ENCODE measurements around the gene KIF14.
A peak's percentile ranks its signal among the peaks of the same experiment; 100 is the strongest.
"Not testable (repeated sequence)": the region's sequence is repeated elsewhere in the genome, so short reads cannot be mapped to it uniquely, and the experiment has no call there.

The KIF14 gene

DNA sequence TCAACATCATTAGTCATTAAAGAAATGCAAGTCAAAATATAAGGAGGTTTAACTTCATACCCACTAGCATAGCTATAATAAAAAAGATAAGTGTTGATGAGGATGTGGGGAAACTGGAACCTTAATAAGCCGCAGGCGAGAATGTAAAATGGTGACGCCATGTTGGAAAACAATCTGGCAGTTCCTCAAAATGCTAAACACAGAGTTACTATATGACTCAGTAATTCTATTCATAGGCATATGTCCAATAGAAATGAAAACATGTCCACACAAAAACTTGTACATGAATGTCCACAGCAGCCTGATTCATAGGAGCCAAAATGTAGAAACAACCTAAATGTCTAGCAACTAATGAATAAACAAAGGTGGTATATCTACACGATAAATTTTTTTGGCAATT lies 26.0 kb upstream of the KIF14 start:
- Mint-ChIP-seq H3K27ac (no peak overlapping the region), H3K4me1 (ENCODE audit: low read depth) (no peaks in the 10 kb centered on the region), H3K36me3 (ENCODE audit: low read depth) (peaks cover 23% of the 10 kb centered on the region), H3K4me3 (no peak overlapping the region), H3K27me3 (ENCODE audit: low read depth) (no peaks in the 10 kb centered on the region), H3K9me3 (no peaks in the 10 kb centered on the region)

DNA sequence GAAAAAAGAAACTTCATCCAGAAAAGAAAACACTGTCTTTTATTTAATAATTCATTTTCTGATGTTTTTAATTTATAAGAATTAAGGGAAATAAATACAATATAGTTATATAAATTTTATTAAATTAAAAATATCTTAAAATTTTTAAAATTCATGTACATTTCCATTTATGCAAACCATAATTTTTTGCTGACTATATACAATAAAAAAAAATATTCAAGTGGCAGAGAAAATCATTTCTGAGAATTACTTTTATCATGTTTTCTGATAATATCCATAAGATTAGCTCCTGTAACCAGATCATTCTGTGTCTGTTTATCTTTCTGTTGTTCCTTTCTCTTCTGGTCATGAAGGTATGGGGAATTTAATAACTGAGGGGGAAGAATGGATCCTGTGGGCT lies 23.5 kb upstream of the KIF14 start:
- Mint-ChIP-seq H3K36me3 (ENCODE audit: low read depth) (peaks cover 21% of the 10 kb centered on the region), H3K4me3 (no peak overlapping the region), H3K4me1 (ENCODE audit: low read depth) (peaks cover 4% of the 10 kb centered on the region), H3K27me3 (ENCODE audit: low read depth) (no peaks in the 10 kb centered on the region), H3K9me3 (no peaks in the 10 kb centered on the region), H3K27ac (no peak overlapping the region)

DNA sequence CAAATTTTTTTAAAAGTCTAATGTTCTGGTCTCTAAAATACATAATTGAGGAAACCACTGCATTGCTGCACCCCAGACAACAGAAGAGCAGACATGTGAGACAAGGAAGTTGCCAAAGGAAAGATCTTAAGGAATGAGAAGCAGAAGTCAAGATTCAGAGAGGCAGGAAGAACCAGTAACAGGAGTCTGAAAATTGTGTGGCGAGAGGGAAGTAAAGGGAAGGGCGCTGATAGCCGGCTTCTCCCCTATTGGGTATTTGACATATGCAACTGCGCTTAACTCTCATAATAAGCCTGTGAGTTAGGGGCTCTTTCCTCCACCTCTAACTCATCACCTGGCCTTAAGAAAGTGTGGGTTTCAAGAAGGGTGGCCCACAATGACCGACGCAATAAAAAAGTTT lies 21.9 kb upstream of the KIF14 start:
- Mint-ChIP-seq H3K9me3 (no peaks in the 10 kb centered on the region), H3K27me3 (ENCODE audit: low read depth) (no peaks in the 10 kb centered on the region), H3K4me3 (no peak overlapping the region), H3K27ac (no peak overlapping the region), H3K4me1 (ENCODE audit: low read depth) (peaks cover 4% of the 10 kb centered on the region), H3K36me3 (ENCODE audit: low read depth) (peaks cover 15% of the 10 kb centered on the region)

DNA sequence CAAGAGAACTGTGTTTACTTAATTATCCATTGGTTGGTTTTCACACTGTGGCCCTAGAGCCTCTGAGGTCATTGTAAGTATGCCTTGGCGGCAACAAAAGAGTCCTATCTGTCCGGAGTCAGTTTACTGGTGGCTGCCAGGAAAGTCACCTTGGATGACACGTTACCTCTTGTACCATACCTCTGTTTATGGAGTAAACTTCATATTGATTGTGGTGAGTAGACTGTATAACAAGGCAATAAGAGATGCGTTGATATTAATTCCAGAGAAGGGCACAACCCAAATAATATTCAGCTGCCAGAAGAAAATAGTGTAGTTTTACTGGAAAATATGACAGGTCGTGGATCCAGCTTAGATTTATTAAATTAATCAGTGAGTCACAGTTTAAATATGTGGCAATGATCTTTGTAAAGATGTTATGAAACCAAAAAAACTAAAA lies 20.4 kb upstream of the KIF14 start:
- Mint-ChIP-seq H3K4me1 (ENCODE audit: low read depth) (peaks cover 4% of the 10 kb centered on the region), H3K4me3 (no peak overlapping the region), H3K9me3 (no peaks in the 10 kb centered on the region), H3K36me3 (ENCODE audit: low read depth) (peaks cover 6% of the 10 kb centered on the region), H3K27ac (no peak overlapping the region), H3K27me3 (ENCODE audit: low read depth) (no peaks in the 10 kb centered on the region)

DNA sequence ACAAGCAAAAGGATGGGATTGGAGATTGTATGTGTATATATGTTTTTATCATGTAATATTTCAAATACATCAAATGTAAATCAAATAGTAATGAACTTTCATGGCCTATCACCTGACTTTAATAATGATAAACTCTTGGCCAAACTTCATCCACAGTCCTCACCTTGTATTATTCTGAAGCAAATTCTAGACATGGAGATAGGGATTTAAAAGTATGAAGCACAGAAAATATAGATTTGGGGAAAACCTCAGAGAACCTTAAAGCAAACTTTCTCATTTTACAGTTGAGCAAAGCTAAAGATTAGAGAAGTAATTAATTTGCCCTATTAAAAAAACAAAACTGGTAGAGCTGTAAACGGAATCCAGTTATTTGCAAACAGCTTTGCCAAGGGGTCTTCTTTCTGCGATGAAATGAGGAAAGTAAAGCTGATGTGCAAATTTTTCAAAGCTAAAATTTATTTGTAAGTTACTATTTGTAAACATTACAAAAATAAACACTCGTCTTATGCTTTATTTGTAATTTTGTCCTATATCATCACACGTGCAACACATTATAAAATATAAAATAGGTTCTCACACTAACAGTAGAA lies 19.9 kb upstream of the KIF14 start:
- Mint-ChIP-seq H3K4me1 (ENCODE audit: low read depth) (peaks cover 4% of the 10 kb centered on the region), H3K4me3 (no peak overlapping the region), H3K27ac (no peak overlapping the region)

DNA sequence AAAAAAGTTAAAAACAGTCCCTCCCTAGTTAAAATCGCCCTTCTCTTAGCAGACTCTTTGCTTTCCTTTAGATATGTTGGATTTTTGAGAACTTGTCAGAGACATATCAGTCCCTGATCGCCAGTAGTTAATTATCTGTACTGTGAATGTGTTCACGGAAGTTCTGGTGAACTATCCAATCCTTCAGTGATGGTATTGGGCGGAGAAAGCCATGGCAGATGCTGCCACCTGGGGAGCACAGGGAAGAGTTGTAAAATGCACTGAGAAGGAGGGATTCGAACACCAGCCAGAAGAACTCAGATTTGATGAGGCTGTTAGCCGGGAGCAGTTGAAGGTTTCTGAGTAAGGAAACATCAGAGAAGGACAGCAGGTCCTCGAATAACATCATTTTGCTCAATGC lies 17.5 kb upstream of the KIF14 start:
- no peaks in the 10 kb centered on the region for H3K9me3 Mint-ChIP-seq
- H3K27ac Mint-ChIP-seq = no peak overlapping the region
- no peaks in the 10 kb centered on the region for H3K27me3 Mint-ChIP-seq (ENCODE audit: low read depth)
- peaks cover 4% of the 10 kb centered on the region for H3K4me1 Mint-ChIP-seq (ENCODE audit: low read depth)
- H3K4me3 Mint-ChIP-seq = no peak overlapping the region
- peaks cover 2% of the 10 kb centered on the region for H3K36me3 Mint-ChIP-seq (ENCODE audit: low read depth)

More for the DNA sequence above, 19.9 kb upstream of the KIF14 start:
- no peaks in the 10 kb centered on the region for H3K27me3 Mint-ChIP-seq (ENCODE audit: low read depth)
- H3K9me3 Mint-ChIP-seq = no peaks in the 10 kb centered on the region
- H3K36me3 Mint-ChIP-seq (ENCODE audit: low read depth) = peaks cover 6% of the 10 kb centered on the region

DNA sequence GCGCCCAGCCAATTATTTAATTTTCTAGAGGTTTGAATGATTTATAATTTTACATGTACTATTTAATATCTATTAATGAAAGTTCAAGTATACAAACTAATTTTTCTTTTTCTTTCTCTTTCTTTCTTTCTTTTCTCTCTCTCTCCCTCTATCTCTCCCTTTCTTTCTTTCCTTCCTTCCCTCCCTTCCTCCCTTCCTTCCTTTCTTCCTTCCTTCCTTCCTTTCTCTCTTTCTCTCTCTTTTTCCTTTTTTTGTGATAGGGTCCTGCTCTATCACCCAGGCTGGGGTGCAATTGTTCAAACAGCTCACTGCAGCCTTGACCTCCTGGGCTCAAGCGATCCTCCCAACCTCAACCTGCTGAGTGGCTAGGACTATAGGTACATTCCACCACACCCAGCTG lies 16.1 kb upstream of the KIF14 start:
- no peaks in the 10 kb centered on the region for H3K27me3 Mint-ChIP-seq (ENCODE audit: low read depth)
- H3K4me3 Mint-ChIP-seq = no peak overlapping the region
- H3K27ac Mint-ChIP-seq = no peak overlapping the region
- no peaks in the 10 kb centered on the region for H3K9me3 Mint-ChIP-seq
- no peaks in the 10 kb centered on the region for H3K36me3 Mint-ChIP-seq (ENCODE audit: low read depth)
- peaks cover 4% of the 10 kb centered on the region for H3K4me1 Mint-ChIP-seq (ENCODE audit: low read depth)

DNA sequence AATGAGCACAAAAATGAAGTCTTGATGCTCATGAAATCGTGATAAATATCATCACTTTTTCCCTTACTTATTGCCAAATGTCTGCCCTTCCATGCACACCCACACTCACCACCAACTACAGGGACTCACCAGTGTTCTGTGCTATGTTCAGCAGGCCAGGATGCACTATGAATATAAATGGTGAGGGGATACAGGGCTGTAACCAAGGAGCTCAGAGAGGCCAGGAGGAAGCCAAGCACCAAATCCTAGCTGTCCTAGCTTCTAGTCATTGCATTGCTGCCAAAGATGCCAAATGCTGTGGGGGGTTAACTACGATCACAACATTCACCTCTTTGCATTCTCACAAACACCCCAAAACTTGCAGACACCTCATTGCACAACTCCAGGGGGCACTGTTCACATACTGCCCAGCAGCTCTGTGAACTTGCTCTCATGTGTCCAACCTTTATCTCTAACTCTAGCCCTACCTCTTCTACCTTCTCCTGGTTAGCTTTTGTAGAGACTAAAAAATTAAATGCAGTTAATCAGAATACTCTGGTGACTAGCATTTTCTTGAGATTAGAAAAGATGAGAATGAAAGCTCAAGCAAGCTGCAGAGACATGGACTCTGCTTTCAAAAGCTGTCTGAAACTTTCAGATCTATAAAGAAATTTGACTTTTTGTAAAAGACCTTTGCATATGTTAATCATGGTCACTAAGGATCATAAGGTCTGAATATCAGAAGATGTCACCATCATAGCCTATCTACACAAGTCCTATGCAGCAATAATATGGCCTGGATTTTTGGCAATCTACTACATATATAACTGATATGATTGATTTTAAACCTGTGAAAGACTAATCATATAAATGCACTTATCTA lies 13.9 kb upstream of the KIF14 start:
- no peak overlapping the region for H3K4me3 Mint-ChIP-seq
- H3K27me3 Mint-ChIP-seq (ENCODE audit: low read depth) = no peaks in the 10 kb centered on the region
- no peaks in the 10 kb centered on the region for H3K36me3 Mint-ChIP-seq (ENCODE audit: low read depth)
- H3K4me1 Mint-ChIP-seq (ENCODE audit: low read depth) = peaks cover 2% of the 10 kb centered on the region
- H3K9me3 Mint-ChIP-seq = no peaks in the 10 kb centered on the region
- no peak overlapping the region for H3K27ac Mint-ChIP-seq

DNA sequence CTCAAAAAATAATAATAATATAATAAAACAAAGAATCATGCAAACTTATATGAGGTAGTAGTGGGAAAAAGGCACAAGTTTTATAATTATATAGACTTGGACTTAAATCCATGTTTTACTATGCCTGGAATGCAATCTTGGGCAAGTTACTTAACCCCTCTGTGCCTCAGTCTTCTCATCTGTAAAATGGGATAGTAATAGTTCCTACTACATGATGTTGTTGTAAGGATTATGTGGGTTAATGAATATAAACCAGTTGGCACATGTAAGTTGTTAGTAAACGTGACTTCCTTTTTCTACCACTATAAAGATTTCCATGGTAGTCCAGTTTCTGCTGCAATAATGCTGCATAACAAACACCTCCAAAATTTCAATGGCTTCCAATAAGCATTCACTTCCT lies 10.8 kb upstream of the KIF14 start:
- Mint-ChIP-seq H3K9me3 (no peaks in the 10 kb centered on the region), H3K27me3 (ENCODE audit: low read depth) (no peaks in the 10 kb centered on the region), H3K36me3 (ENCODE audit: low read depth) (no peaks in the 10 kb centered on the region), H3K4me3 (no peak overlapping the region), H3K27ac (no peak overlapping the region), H3K4me1 (ENCODE audit: low read depth) (peaks cover 21% of the 10 kb centered on the region)

DNA sequence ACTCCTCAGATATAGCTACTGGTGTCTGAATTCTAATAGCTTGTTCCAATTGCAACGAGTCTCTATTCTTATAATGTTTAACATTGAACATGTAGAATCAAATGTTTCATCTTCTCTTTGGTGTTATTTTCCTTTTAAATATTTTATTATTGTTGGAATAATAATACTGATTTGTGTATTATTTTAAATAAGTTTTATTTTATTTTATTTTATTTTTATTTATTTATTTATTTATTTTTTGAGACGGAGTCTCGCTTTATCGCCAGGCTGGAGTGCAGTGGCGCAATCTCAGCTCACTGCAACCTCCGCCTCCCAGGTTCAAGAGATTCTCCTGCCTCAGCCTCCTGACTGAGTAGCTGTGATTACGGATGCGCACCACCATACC lies 10.0 kb upstream of the KIF14 start:
- not testable (repeated sequence) for H3K27me3 Mint-ChIP-seq (ENCODE audit: low read depth); H3K27ac Mint-ChIP-seq; H3K4me3 Mint-ChIP-seq; H3K9me3 Mint-ChIP-seq; H3K36me3 Mint-ChIP-seq (ENCODE audit: low read depth)
- H3K4me1 Mint-ChIP-seq (ENCODE audit: low read depth) = peaks cover 23% of the 10 kb centered on the region

DNA sequence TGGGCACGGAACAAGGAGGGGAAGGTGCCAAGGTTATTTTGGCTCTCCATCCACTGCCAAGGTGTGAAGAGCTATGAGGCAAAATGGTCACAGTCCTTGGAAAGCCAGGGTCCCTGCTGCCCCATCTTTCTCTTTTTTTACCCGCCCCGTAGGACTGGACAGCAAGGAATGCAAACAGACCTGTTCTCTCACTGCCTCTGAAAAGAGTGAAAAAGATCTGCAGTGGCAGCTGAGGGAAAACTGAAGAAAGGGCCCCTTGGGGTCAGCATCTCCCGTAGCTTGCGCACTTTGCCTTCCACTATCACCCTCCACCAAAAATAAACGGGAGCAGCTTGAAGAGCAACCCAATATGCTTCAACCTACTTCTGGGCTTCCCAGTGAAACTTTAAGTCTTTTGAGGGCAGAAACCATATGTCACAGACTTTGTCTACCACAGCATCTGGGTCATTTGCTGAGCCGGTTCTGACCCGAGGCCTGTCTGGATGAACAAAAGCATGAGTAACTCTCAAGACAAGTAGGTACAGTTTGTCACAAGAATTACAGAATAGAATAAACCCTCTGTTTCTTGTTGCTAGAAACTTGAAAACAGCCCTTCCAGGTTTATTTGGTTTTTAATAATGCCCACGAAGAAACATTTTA lies 9.4 kb upstream of the KIF14 start:
- Mint-ChIP-seq H3K27ac (no peak overlapping the region), H3K36me3 (ENCODE audit: low read depth) (no peaks in the 10 kb centered on the region), H3K27me3 (ENCODE audit: low read depth) (no peaks in the 10 kb centered on the region), H3K4me1 (ENCODE audit: low read depth) (peaks cover 28% of the 10 kb centered on the region), H3K9me3 (no peaks in the 10 kb centered on the region), H3K4me3 (no peak overlapping the region)

DNA sequence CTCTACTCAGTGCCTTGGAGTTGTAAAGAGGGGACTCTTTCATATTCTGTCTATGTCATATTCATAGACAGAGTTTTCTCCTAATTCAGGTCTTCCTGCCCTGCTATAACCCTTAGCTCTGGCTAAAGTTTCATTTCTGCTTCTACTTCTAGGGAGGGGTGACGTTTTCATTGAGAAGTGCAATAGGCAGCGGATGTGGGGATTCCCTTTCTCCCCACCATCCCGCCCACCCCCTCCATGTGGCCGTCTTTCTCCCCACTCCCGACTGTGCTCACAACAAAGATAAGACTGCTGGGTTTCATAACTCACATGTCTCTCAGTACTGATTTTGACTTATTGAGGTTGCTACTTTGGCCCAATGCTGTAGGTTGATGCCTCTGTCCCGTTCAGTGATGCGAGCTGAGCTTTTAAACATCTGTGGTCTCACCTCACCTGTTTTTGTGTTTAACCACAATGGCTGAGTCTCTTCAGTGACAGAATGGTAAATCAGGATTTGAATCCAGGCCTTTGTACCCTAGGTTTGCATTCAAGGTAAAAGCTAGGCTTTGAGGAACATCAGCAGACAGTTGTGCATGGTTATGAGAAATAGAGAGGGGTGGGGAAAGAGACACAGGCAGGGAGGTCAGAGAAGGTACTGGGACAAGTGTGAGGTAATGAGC lies 7.8 kb upstream of the KIF14 start:
- Mint-ChIP-seq H3K4me1 (ENCODE audit: low read depth) (peaks cover 33% of the 10 kb centered on the region), H3K9me3 (no peaks in the 10 kb centered on the region), H3K27me3 (ENCODE audit: low read depth) (no peaks in the 10 kb centered on the region), H3K4me3 (peak overlapping the region; percentile 59), H3K27ac (peak overlapping the region; percentile 77), H3K36me3 (ENCODE audit: low read depth) (no peaks in the 10 kb centered on the region)

DNA sequence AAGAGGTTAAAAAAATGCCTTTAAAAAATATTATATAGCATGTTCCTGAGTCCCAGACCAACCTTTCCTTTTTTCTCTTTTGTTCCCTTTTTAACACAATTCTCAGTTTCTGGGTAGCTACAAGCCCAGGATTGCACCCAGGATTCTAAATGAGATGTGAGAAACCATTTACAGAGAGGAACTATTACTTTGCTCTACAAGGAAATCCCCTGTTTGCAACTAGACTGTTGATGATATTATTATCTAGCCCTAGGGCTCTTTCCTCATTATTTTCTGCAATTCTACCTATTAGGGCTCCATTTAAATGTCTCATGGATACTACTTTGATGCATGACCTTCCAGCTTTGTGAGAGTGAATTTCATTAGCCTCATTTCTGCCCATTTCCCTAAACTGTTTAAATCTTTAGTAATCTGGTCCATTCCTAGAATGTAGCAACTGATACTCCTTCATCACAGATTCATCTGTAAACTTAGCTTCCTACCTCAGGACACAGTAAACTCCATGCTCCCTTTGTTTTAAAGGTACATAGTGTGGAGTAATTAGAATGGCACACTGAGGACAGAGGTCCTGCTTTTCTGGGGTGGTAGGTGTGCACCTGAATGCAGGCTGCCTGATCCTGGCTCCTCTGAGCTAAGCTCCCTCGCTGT lies 7.1 kb upstream of the KIF14 start:
- Mint-ChIP-seq H3K9me3 (no peaks in the 10 kb centered on the region), H3K4me1 (ENCODE audit: low read depth) (peaks cover 33% of the 10 kb centered on the region), H3K27ac (peak overlapping the region; percentile 77), H3K36me3 (ENCODE audit: low read depth) (no peaks in the 10 kb centered on the region), H3K4me3 (peak overlapping the region; percentile 59), H3K27me3 (ENCODE audit: low read depth) (no peaks in the 10 kb centered on the region)

DNA sequence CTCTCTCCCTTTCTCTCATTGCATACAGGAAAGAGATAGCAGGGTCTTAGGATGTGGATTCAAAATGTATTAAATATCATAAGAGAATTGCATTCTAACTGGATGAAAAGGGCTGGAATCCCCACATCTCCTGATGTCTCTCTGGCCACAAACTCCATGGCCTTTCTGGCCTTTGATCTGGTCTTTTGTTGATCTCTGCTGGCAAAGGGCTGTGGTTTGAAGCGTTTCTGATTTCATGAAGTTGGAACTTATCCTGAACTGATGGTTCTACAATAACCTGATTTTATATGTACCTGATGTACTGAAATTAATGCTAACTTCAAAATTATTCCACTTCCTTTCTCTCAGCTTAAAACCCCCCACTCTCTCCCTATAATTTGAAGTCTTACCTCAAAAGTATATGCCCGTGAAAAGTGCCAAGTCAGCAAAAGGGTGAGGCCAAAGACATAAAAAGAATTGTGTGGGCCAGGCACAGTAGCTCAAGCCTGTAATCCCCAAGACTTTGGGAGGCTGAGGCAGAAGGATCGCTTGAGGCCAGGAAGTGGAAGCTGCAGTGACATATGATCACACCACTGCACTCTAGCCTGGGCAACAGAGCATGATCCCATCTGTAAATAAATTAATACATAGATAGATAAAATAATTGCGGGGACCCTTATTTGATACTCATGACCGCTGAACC lies 6.4 kb upstream of the KIF14 start:
- Mint-ChIP-seq H3K27me3 (ENCODE audit: low read depth) (no peaks in the 10 kb centered on the region), H3K27ac (peak overlapping the region; percentile 5), H3K9me3 (no peaks in the 10 kb centered on the region), H3K4me3 (peak overlapping the region; percentile 23), H3K4me1 (ENCODE audit: low read depth) (peaks cover 33% of the 10 kb centered on the region), H3K36me3 (ENCODE audit: low read depth) (no peaks in the 10 kb centered on the region)
